Skeletal muscle cell (primary cell): Measurements from ENCODE around the gene DDX31.
"Not testable (repeated sequence)": the region's sequence is repeated elsewhere in the genome, so short reads cannot be mapped to it uniquely, and the experiment has no call there.

ENCODE experiments used
- DNase-seq: peaks from one replicate; pipeline ENCODE4 v3.0.0-alpha.2; 2010; ENCODE audit warnings: low read depth
- H3K4me3 ChIP-seq: 2 replicates; pipeline ENCODE4 v1.5.1; 2011; ENCODE audit warnings: low read depth, mild to moderate bottlenecking, control low read depth, low read length, moderate library complexity

DDX31 gene

GRCh38 chr9:132585954-132586829, 83.6 kb downstream of the DDX31 start:
- no peak for DNase-seq

GRCh38 chr9:132584601-132585560, 84.9 kb downstream of the DDX31 start:
- no peak overlapping the region for H3K4me3 ChIP-seq
- no peak for DNase-seq

More at GRCh38 chr9:132585954-132586829, 83.6 kb downstream of the DDX31 start:
- H3K4me3 ChIP-seq = no peak overlapping the region

GRCh38 chr9:132583584-132584304, 86.0 kb downstream of the DDX31 start:
- H3K4me3 ChIP-seq = no peak overlapping the region
- DNase-seq = no peak

- DNase-seq = no peak
- no peak overlapping the region for H3K4me3 ChIP-seq
Observed at GRCh38 chr9:132582786-132583583, 86.8 kb downstream of the DDX31 start.

GRCh38 chr9:132582276-132582785, 87.5 kb downstream of the DDX31 start, which contains the start of gene BARHL1:
TSS of gene BARHL1 (plus strand) at chr9:132582606. CDS start at chr9:132582798, 192 bp downstream.
- peak within 1 kb of the TSS; percentile 27 for H3K4me3 ChIP-seq
- no peak for DNase-seq

GRCh38 chr9:132579427-132579798, 90.4 kb downstream of the DDX31 start:
- DNase-seq = no peak
- no peak overlapping the region for H3K4me3 ChIP-seq

GRCh38 chr9:132578367-132578932, 91.3 kb downstream of the DDX31 start:
- DNase-seq = no peak
- H3K4me3 ChIP-seq = no peak overlapping the region

GRCh38 chr9:132577119-132577518, 92.7 kb downstream of the DDX31 start:
- no peak overlapping the region for H3K4me3 ChIP-seq
- DNase-seq = no peak

GRCh38 chr9:132575811-132576210, 94.0 kb downstream of the DDX31 start:
- DNase-seq = no peak
- H3K4me3 ChIP-seq = no peak overlapping the region

- no peak overlapping the region for H3K4me3 ChIP-seq
- peak; percentile 27 for DNase-seq
Observed at GRCh38 chr9:132575005-132575609, 94.7 kb downstream of the DDX31 start.

- DNase-seq = no peak
- H3K4me3 ChIP-seq = no peak overlapping the region
Observed at GRCh38 chr9:132572921-132573320, 96.9 kb downstream of the DDX31 start.

GRCh38 chr9:132571806-132572600, 97.8 kb downstream of the DDX31 start:
- no peak overlapping the region for H3K4me3 ChIP-seq
- no peak for DNase-seq

- H3K4me3 ChIP-seq, DNase-seq: not testable (repeated sequence)
Observed at GRCh38 chr9:132568787-132569186, 101.0 kb downstream of the DDX31 start.

GRCh38 chr9:132564526-132564925, 105.3 kb downstream of the DDX31 start:
- H3K4me3 ChIP-seq = no peak overlapping the region
- DNase-seq = no peak

- H3K4me3 ChIP-seq = no peak overlapping the region
- no peak for DNase-seq
Observed at GRCh38 chr9:132562306-132562573, 107.5 kb downstream of the DDX31 start.

GRCh38 chr9:132560616-132561202, 109.1 kb downstream of the DDX31 start:
- no peak overlapping the region for H3K4me3 ChIP-seq
- DNase-seq = no peak

- H3K4me3 ChIP-seq = no peak overlapping the region
- DNase-seq = no peak
Observed at GRCh38 chr9:132559711-132560110, 110.1 kb downstream of the DDX31 start.
